Activated CD8-positive, alpha-beta T cell treated with anti-CD3 and anti-CD28 coated beads for 36 hours (primary cell): ENCODE measurements around the gene KRTAP10-4. TPM values are rescaled to one million over a fixed set of nuclear protein-coding genes. Genes with fewer than 3 reads are reported as not detected.

Experiments
- ATAC-seq: fragments of 200-7000 bp; cut with Tn5 transposase; one replicate; pipeline ENCODE4 v1.10.0; 2021; ENCODE audit warnings: mild to moderate bottlenecking, moderate library complexity
- CTCF ChIA-PET: fragments of 350-600 bp; sonication (Branson Sonifier 250); formaldehyde crosslinking; loops from one replicate; lab custom pipeline; 2021; ENCODE audit warnings: antibody characterized with exemption; lab: Charles Lee
- POLR2A ChIA-PET: fragments of 350-600 bp; sonication (Branson Sonifier 250); formaldehyde crosslinking; loops from one replicate; lab custom pipeline; 2021; ENCODE audit warnings: antibody characterized with exemption; lab: Charles Lee
- DNase-seq: peaks from one replicate; pipeline ENCODE4 v3.0.0-alpha.2; 2020
- H3K27ac Mint-ChIP-seq: one replicate; pipeline ENCODE4 v1.8.0; 2021; ENCODE audit warnings: mild to moderate bottlenecking, mixed read lengths
- H3K27me3 Mint-ChIP-seq: one replicate; pipeline ENCODE4 v1.8.0; 2021; ENCODE audit warnings: mixed read lengths
- H3K36me3 Mint-ChIP-seq: one replicate; pipeline ENCODE4 v1.8.0; 2021; ENCODE audit warnings: low read depth, mixed read lengths
- H3K4me1 Mint-ChIP-seq: one replicate; pipeline ENCODE4 v1.8.0; 2021; ENCODE audit warnings: low read depth, mixed read lengths
- H3K4me3 Mint-ChIP-seq: one replicate; pipeline ENCODE4 v1.8.0; 2021; ENCODE audit warnings: mild to moderate bottlenecking, moderate library complexity, mixed read lengths
- H3K9me3 Mint-ChIP-seq: one replicate; pipeline ENCODE4 v1.8.0; 2021; ENCODE audit warnings: mixed read lengths
- CTCF ChIP-seq: fragments of 200-600 bp; IDR thresholded peaks from one replicate; pipeline ENCODE4 v1.8.0; 2022; ENCODE audit warnings: antibody characterized with exemption, mild to moderate bottlenecking
- intact Hi-C: fragments of 100-400 bp; cut with micrococcal nuclease; formaldehyde crosslinking; loops from one replicate; pipeline ENCODE4 v1.10.0; 2022
- total RNA-seq, 2 experiments: library from RNA; stranded (reverse); gene quantifications; one replicate each; pipeline ENCODE4 v1.2.3, GENCODE V29; 2021

Gene KRTAP10-4
- total RNA-seq, 2 experiments from 2014 or later: not detected

- DNase-seq (no peak), ATAC-seq (no peak)
- Mint-ChIP-seq H3K36me3 (no peaks in the 10 kb centered on the region), H3K9me3 (no peaks in the 10 kb centered on the region), H3K27ac (no peak overlapping the region), H3K27me3 (no peaks in the 10 kb centered on the region), H3K4me3 (no peak overlapping the region), H3K4me1 (no peaks in the 10 kb centered on the region)
- POLR2A ChIA-PET: no interaction called here
- TF ChIP-seq CTCF: no peak
- CTCF ChIA-PET: interaction anchor here (1.2 kb wide), 1 partner anchor 17 kb away, joined by 3 read pairs; no protein-coding TSS in a partner anchor
- intact Hi-C loops: no loop called here
These were observed 46.2 kb upstream of the KRTAP10-4 start for GRCh38 chr21:44527156-44527982.

GRCh38 chr21:44527983-44528633 is 45.4 kb upstream of the KRTAP10-4 start:
- ATAC-seq (no peak), DNase-seq (no peak)
- POLR2A ChIA-PET: no interaction called here
- H3K36me3 Mint-ChIP-seq: no peaks in the 10 kb centered on the region
- H3K4me1 Mint-ChIP-seq: no peaks in the 10 kb centered on the region
- intact Hi-C loops: no loop called here
- H3K27ac Mint-ChIP-seq: no peak overlapping the region
- no peaks in the 10 kb centered on the region for H3K9me3 Mint-ChIP-seq
- H3K4me3 Mint-ChIP-seq: no peak overlapping the region
- CTCF ChIA-PET: no interaction called here
- no peaks in the 10 kb centered on the region for H3K27me3 Mint-ChIP-seq
- no peak for TF ChIP-seq CTCF

- DNase-seq (no peak), ATAC-seq (no peak)
- H3K9me3 Mint-ChIP-seq: no peaks in the 10 kb centered on the region
- no peaks in the 10 kb centered on the region for H3K27me3 Mint-ChIP-seq
- intact Hi-C loops: no loop called here
- H3K4me3 Mint-ChIP-seq: no peak overlapping the region
- ChIA-PET POLR2A (no interaction called here), CTCF (no interaction called here)
- no peak for TF ChIP-seq CTCF
- no peaks in the 10 kb centered on the region for H3K36me3 Mint-ChIP-seq
- H3K27ac Mint-ChIP-seq: no peak overlapping the region
- H3K4me1 Mint-ChIP-seq: no peaks in the 10 kb centered on the region
These were observed 44.9 kb upstream of the KRTAP10-4 start for GRCh38 chr21:44528634-44528995.

- CTCF ChIA-PET: no interaction called here
- H3K4me3 Mint-ChIP-seq: no peak overlapping the region
These were observed 44.5 kb upstream of the KRTAP10-4 start for GRCh38 chr21:44529011-44529421.

More at GRCh38 chr21:44529011-44529421, 44.5 kb upstream of the KRTAP10-4 start:
- Mint-ChIP-seq H3K27me3 (no peaks in the 10 kb centered on the region), H3K36me3 (no peaks in the 10 kb centered on the region), H3K27ac (no peak overlapping the region), H3K9me3 (no peaks in the 10 kb centered on the region), H3K4me1 (no peaks in the 10 kb centered on the region)
- TF ChIP-seq CTCF: no peak
- ATAC-seq (no peak), DNase-seq (no peak)
- intact Hi-C loops: no loop called here
- POLR2A ChIA-PET: no interaction called here
